Stimulated activated CD8-positive, alpha-beta memory T cell treated with anti-CD3 and anti-CD28 coated beads, Interleukin-4, amount 100 ng/mL, for 1 hour (primary cell): ENCODE measurements around the gene NEU3.
"Not testable (repeated sequence)": the region's sequence is repeated elsewhere in the genome, so short reads cannot be mapped to it uniquely, and the experiment has no call there.

Experiments used
- DNase-seq, 2 donors: peaks; one replicate each; pipeline ENCODE4 v3.0.0-alpha.2; 2020; ENCODE audit warnings: low read depth in 2 of 2, low spot score in 1 of 2

The NEU3 gene

DNA sequence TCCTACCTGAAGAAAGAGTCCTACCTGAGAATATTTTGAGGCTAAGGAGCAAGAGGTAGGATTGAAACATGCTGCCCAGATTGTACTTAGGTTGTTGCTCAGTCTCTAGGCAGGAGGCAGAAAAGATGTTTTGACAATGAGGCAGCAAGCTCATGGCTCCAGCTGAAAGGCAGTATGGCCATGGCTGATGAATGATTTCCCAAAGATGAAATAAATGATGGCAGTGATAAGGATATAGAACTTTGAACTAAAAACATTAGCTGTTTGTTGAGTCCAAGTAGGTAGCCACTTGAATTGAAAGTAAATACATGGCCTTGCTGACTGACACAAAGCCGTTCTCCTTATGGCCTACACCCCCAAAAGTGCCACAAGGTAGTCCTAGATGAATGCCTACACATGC is 6.8 kb upstream of the NEU3 start:
- DNase-seq, result no peak

DNA sequence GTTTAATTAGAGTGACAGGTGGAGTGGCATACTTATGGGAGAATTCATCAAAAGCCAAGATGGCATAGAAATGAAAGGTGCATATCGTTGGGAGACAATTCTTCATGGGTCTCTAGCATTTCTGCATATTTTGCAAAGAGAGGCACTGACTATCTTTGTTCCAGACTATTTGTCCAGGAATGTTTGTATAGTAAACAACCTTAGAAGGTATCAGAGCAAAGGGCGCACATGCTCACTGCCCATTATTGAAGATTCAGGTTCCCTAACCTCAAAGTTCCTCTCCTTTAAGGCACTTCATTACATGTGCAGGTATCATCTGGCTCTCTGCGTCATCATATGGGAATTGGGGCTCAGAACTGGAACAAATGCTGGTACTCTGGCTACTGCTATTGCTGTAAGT is 4.7 kb upstream of the NEU3 start:
- DNase-seq, result no peak

DNA sequence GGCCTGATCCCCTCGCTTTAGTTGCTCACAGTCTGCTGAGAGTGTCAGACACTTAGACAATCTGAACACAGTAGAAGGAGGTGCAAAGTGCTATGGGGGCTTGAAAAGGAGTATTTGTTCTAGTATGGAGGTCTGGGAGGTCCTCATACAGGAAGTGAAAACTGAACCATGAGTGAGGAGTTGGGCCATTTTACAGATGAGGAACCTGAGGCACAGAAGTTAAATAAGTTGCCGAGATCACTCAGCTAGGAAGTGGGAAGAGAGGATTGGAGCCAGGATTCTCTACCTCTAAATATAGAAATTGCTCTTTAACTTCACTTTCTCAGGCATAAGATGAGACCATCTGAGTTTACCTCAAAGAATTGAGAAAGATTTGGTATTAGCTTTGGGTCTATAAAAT is 4.0 kb upstream of the NEU3 start:
- no peak for DNase-seq

DNA sequence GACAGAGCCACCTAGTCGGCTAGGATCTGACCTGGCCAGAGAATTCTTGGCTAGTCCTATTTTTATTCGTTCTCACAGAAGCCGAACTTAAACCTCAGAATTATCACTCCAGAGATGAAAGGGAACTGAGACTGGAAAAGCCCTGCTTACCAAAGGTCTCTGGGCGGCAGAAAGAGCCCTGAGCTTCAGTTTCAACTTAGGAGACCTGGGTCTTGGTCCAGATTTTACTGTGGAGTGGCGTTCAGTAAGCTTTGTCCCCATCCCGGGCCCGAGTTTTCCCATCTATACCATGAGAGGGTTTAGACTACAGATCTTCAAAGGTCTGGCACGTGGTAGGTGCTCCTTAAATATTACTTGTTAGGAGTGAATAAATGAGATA is 516 bp downstream of the NEU3 start:
- DNase-seq, result no peak

DNA sequence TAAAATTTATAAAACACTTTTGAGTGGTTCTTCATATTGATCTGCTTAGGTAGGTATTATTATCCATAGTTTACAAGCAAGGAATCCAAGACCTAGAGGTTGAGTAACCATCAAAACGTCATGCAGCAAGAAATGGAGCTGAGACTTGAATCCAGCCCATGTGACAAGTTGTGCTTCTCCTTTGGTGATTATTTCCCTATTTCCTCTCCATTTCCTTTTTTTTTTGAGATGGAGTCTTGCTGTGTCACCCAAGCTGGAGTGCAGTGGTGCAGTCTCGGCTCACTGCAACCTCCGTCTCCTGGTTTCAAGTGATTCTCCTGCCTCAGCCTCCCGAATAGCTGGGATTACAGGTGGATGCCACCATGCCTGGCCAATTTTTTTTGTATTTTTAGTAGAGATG is 1.4 kb downstream of the NEU3 start:
- not testable (repeated sequence) for DNase-seq

DNA sequence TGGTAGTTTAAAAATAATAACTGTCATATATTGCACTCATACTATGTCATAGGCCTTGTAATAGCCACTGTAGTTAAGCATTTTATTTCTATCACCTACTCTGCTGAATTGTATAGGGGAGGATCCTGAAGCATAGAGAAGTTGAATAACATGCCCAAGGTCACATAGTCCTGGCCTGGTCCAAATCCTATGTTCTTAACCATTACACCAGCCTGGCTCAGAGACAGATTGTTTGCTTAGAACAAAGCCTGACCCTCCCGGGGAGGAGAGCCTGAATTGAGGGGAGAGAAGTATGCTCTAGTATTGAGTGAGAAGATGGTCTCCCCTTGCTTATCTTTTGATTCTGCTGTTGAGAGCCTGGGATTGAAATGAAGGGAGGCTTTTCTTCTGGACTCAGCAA is 2.2 kb downstream of the NEU3 start:
- DNase-seq, result no peak

DNA sequence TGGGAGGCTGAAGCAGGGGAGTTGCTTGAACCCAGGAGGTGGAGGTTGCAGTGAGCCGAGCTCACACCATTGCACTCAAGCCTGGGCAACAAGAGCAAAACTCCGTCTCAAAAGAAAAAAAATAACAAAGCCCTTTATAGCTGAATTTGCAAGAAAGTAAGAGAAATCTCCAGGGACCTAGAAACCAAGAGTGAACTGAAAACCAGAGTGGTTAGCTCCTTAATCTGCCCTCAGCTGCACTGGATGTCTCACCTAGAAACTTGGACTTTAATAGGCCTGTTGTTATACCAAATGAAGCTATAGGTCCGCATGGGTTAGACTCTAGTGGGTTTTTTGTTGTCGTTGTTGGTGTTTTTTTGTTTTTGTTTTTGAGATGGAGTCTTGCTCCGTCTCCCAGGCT is 4.1 kb downstream of the NEU3 start:
- DNase-seq, result no peak

DNA sequence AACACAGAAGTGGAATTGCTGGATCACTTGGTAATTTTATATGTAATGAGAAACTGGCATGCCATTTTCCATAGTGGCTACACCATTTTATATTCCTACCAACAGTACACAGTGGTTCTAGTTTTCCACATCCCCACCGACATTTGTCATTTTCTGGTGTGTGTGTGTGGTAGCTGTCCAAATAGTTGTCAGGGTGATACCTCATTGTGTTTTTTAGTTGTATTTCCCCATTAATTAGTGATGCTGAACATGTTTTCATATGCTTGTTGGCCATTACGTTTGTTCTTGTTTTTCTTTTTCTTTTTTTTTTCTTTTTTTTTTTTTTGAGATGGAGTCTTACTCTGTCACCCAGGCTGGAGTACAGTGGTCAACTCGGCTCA is 12.2 kb downstream of the NEU3 start:
- no peak for DNase-seq

DNA sequence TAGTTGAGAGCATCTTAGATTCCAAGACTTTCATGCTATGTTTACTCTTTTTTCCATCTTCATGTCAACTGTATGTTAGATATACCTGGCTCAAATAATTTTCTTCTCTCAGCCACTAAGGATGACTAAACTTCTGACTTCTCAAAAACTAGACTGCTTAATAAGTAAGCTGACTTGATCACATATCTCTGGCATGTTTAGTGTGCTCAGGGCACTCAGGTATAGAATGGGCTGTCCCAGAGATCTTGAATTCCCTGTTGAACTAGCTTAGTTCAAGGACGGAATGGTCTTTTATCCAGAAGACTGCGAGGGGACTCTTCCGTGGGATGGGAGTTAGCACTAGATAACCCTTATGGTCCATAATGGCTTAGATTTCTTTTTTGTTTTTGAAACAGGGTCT is 13.0 kb downstream of the NEU3 start:
- no peak for DNase-seq

DNA sequence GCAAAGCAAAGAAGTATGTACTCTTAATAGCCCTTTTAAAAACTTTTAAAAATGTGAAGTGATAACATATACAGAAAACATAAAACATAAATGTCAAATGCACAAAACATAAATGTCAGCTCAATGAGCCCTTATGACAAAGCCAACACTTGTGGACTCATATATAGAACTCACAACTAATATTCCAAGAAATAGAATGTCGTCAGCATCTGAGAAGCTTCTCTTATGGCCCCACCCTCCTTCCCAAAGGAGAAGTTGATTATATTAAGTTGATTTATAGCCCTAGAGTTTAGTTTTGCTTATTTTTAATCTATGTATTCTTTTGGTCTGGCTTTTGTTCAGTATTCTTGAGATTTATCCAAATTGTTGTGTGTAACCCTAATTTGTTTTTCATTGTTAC is 13.8 kb downstream of the NEU3 start:
- DNase-seq, result no peak

DNA sequence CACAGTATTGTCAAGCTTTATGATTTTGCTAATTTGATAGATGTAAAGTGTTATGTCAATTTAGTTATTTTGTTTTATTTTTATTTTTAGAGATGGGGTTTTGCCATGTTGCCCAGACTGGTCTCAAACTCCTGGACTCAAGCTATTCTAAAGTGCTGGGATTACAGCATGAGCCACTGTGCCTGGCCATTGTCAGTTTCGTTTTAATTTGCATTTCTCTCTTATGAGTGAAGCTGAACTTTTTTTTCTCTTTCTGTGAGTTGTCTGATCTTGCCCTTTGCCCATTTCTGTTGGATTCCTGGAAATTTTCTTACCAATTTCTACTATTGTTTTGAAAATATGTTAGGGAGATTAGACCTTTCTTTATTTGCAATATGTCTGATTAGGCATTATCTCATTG is 15.5 kb downstream of the NEU3 start:
- no peak for DNase-seq

DNA sequence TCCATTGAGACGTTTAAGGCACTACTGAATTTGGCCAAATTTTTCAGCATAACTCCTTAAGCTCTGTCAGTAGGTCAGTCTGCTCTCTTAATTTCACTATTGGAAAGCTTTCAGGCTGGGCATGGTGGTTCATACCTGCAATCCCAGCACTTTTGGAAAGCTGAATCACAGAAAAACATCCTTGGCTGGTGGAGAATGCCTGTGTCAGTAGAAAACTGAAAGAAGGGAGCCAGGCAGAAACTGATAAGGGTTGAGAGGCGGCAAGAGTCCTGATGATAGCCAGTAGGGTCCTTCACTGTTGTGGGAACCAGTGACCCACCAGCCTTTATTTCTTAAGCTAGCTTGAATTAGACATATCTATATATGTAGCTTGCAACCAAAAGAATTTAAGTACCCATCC is 22.6 kb downstream of the NEU3 start:
- no peak for DNase-seq

DNA sequence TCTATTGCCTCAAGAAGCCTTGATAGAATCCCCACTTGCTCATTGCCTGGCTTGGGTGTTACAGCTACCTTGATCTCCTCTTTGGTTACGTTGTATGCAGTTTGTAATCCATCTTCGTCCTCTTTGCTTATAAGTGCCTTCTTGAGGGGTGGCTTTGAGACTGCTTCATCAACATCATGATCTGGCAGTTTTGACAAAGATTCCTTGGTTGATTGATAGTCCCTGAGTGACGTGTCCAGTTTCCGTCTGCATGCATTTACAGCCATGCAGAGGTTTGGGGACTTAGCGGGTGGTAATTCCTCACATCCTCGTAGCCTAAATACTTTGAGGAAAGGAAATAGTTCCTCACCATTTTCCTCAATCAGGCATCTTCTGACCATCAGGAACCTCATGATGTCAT is 23.1 kb downstream of the NEU3 start:
- DNase-seq, result no peak

DNA sequence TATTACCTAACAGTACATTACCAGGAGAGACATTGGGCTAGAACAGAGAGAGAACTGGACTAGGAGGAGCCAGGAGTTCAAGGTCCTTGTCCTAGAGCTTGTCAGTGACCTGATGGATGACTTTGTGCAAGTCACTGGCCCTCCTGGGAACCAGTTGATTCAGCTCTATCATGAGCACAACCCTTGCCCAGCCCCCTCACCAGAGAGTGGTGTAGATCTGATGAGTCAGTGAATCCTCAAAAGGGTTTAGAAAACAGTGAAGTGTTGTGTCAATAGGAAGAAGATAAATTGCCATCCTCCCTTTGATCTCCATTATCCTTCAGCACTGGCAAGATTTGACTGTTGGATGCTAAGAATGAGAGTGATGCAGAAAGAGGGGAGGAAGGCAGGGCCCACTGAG is 24.3 kb downstream of the NEU3 start:
- no peak for DNase-seq

DNA sequence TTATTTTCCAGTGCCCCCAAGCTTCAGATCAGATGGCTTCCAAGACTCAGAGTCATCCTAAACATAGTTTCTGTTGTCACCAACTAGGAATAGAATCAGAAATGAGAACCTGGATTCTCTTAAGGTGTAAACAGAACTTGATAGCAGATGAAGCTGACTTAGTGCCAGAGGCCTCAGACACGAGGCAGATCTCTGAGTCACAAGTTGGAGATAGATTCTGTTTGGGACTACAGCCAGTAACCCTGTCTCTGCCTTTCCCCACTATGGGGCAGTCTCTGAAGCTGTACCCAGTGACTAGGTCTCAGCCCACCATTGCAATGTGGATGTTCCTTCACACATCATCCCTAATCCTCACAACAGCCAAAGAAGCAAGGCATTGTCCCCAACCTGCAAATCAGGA is 25.4 kb downstream of the NEU3 start:
- no peak for DNase-seq

DNA sequence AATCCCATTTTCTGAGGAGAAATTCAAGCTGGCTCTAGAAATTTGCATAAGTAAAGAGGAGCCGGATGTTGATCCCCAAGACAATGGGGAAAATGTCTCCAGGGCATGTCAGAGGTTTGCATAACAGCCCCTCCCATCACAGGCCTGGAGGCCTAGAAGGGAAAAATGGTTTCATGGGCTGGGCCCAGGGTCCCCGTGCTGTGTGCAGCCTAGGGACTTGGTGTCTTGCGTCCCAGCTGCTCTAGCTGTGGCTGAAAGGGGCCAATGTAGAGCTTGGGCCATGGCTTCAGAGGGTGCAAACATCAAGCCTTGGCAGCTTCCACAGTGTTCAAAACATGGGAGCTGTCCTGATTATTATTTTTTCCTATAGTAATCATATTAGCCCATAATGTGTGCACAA is 30.5 kb downstream of the NEU3 start:
- not testable (repeated sequence) for DNase-seq

DNA sequence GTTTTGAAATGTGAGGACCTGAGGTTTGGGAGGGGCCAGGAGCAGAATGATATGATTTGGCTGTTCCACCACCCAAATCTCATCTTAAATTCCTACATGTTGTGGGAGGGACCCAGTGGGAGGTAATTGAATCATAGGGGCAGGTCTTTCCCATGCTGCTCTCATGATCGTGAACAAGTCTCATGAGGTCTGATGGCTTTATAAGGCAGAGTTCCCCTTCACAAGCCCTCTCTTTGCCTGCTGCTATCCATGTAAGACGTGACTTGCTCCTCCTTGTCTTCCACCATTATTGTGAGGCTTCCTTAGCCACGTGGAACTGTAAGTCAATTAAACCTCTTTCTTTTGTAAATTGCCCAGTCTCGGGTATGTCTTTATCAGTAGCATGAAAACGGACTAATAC is 31.6 kb downstream of the NEU3 start:
- not testable (repeated sequence) for DNase-seq

DNA sequence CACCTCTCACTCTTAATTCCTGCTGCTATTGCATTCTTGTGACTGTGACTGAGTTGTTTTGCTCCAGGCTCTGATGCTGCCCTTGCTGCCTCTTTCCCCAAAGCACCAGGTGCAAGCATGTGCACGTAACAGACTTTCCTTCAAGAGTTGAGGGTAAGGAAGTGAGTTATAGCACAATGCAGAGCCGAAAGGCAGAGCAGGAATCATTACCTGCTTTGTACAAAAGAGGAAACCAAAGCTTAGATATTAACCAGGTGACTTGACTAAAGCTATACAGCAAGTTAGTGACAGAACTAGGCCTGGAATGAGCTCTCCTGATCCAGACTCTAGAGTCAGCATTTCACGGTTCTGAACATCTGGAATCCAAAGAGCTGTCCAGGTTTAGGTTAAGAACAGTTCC is 33.6 kb downstream of the NEU3 start:
- DNase-seq, result no peak

DNA sequence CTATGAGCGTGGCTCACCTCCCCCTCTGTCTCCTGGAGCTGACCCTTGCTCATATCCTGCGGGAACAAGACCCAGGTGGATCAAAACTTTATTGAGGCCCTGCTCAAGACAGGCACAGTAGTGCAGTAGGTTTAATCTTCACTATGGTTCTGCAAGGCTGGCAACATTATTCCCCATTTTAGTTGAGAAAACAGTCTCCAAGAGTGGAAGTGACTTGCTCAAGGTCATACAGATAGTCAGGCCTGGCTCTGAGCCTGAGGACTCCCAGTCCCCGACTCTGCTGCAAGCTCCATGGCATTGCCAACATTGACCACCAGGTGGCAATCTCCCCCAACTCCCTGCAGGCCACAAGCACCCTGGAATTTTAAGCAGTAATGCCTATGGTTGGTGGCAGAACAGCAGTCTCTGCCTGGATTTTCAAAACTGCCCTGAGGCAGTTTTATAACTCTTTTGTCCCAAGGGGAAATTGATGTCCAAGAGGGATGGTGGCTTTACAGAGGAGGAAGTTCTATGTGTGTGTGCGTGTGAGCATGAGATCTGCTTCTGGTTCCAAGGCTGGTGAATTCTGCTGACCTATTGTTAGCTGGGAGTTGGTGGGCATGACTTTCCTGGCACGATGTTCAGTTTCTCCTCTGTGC is 34.1 kb downstream of the NEU3 start:
- DNase-seq, result peak; percentile 36 to 47

DNA sequence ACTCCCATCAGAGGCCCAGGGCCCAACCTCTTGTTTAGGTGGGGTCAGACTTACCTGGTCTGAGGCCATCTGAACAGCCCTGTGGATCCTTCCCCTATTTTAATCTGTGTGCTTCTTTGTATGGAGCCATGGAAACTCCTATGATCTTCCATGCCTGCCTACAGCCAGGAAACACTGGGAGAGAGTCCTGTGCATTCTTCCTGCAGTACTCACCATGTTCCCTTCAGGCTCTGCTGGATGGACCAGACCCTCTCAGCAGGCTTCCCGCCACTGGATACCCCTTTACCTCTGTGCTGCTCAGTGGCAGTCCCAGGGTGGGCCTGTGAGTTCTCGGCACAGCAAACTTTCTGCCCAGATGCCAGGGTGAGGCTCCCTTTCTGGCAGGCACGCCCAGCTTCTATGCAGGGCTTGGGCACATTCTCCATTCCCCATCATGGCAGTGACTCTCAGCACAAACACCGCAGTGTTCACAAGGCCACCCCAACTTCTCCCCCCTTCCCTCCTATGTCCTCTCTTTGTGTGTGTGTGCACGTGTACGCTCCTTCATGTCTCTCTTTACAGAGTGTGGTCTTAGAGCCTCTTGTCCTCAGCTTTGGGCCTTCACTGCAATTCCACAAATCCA is 34.8 kb downstream of the NEU3 start:
- DNase-seq, result no peak

DNA sequence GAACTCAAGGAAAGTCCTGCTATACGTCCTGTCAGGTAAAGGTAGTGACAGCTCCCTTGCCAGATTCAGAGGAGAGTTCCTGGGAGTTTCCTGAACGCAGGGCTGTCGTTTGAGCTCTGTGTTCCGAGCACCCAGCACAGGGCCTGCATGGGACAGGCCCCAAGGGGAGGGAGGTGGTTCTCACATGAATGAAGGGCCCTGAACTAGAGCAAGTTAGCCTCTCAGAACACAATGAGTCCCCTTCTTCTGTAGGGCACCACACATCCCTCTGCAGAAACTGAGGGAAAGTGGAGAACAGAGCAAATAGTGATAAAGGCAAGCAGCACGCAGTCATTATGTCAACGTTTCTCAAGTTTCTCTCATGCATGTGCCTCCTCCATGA is 35.3 kb downstream of the NEU3 start:
- DNase-seq, result no peak

DNA sequence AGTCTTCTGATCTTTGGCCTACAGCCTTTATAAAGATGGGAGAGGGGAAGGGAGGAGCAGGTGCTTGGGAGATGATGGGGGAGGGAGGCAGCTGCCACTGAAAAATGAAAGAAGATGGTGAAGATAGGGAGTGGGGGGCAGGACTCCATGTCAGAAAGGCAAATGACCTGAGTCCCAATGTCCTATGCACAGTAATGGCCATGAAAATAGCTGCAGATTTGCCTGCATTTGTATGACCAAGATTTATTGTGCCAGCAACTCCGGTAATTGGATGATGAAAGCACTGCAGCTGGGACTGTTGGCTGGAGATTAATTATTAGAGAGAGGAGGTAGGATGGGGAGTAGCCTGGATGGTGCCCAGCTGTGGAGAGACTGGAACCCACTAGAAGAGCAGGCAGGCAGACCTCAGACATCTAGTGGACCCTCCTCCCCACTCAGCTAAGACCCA is 36.1 kb downstream of the NEU3 start:
- no peak for DNase-seq

DNA sequence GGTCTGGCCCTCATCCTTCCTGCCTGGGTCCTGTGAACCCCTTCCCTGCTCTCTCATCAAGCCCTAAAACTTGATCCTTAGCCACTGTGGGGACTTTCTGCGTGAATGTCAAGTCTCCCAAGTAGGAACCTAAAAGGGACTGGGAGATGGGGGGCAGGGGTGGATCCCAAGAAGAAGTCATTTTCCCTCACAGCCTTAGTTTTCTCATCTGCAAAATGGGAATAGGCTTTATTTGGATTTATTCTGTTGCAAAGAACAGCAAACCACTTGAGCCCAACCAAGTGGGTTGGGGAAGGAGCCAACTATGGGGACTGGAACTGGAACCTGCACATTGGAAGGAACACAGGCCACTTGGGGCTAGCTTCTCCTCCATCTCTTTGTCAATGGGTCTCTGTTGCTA is 36.8 kb downstream of the NEU3 start:
- DNase-seq, result no peak

DNA sequence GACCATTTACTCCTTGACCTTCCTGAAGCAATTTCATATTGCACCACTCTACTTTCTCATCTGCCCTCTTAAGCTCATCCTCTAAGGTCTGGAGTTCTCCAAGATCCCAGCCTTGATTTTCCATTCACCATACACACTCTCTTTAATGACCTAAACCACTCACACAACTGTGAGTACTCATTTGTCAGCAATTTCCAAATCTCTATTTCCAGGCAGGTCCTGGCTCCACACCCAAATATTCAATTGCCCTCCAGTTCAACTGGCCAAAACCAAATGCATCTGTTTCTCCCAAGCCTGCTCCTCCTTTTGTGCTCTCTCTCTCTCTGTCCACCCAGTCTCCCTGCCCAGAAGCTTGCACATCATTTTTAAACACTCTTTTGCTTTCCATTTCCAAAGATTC is 39.6 kb downstream of the NEU3 start:
- no peak for DNase-seq
